ENCODE data around the gene PWWP3B. TPM values are rescaled to one million over a fixed set of nuclear protein-coding genes. Genes with fewer than 3 reads are reported as not detected.
A peak's percentile ranks its signal among the peaks of the same experiment; 100 is the strongest.

PWWP3B gene
- 0.06 and 0.36 TPM in 2 replicates for total RNA-seq

- DNase-seq (ENCODE audit: low read depth) = no peak
- peak within 1 kb of the TSS; percentile 46 for H3K4me3 ChIP-seq (ENCODE audit: low read depth, low read length)
- TF ChIP-seq CTCF (conservative IDR thresholded peaks at IDR 0.05; ENCODE audit: low read depth, low read length) = no peak
These were observed at the start of gene PWWP3B for GRCh38 chrX:106168107-106168506. Gene PWWP3B, plus strand, starts transcription at chrX:106168305. Its CDS starts 37,128 bp downstream, at chrX:106205433.

- no peak for DNase-seq (ENCODE audit: low read depth)
- no peak for TF ChIP-seq CTCF (conservative IDR thresholded peaks at IDR 0.05; ENCODE audit: low read depth, low read length)
- no peak overlapping the region for H3K4me3 ChIP-seq (ENCODE audit: low read depth, low read length)
These were observed 29.1 kb upstream of the PWWP3B start for GRCh38 chrX:106139048-106139447.

GRCh38 chrX:106144755-106145639, 23.1 kb upstream of the PWWP3B start:
- TF ChIP-seq CTCF (conservative IDR thresholded peaks at IDR 0.05; ENCODE audit: low read depth, low read length) = no peak
- H3K4me3 ChIP-seq (ENCODE audit: low read depth, low read length) = no peak overlapping the region

GRCh38 chrX:106150701-106151100, 17.4 kb upstream of the PWWP3B start:
- TF ChIP-seq CTCF (conservative IDR thresholded peaks at IDR 0.05; ENCODE audit: low read depth, low read length) = no peak
- no peak overlapping the region for H3K4me3 ChIP-seq (ENCODE audit: low read depth, low read length)
- DNase-seq (ENCODE audit: low read depth) = no peak

More at GRCh38 chrX:106144755-106145639, 23.1 kb upstream of the PWWP3B start:
- no peak for DNase-seq (ENCODE audit: low read depth)

- TF ChIP-seq CTCF (conservative IDR thresholded peaks at IDR 0.05; ENCODE audit: low read depth, low read length) = no peak
- no peak overlapping the region for H3K4me3 ChIP-seq (ENCODE audit: low read depth, low read length)
- DNase-seq (ENCODE audit: low read depth) = no peak
These were observed 8.2 kb upstream of the PWWP3B start for GRCh38 chrX:106159861-106160282.

- TF ChIP-seq CTCF (conservative IDR thresholded peaks at IDR 0.05; ENCODE audit: low read depth, low read length) = peak; percentile 63
- no peak for DNase-seq (ENCODE audit: low read depth)
- H3K4me3 ChIP-seq (ENCODE audit: low read depth, low read length) = no peak overlapping the region
These were observed 2.2 kb downstream of the PWWP3B start for GRCh38 chrX:106170318-106170717.

All from epithelial cell of proximal tubule (primary cell).